Measurements from ENCODE around the gene CLNK.

Gene CLNK

GRCh38 chr4:10673817-10674369, 10.7 kb downstream of the CLNK start:
- Histone ChIP-seq H3K4me3 (ENCODE audit: severe bottlenecking) (no peak overlapping the region), H3K27ac (ENCODE audit: poor library complexity, severe bottlenecking) (no peak overlapping the region), H3K36me3 (ENCODE audit: low read depth) (no peaks in the 10 kb centered on the region), H3K9me3 (ENCODE audit: severe bottlenecking) (no peaks in the 10 kb centered on the region), H3K27me3 (ENCODE audit: insufficient read depth, poor library complexity, severe bottlenecking) (no peaks in the 10 kb centered on the region), H3K4me1 (ENCODE audit: insufficient read depth, poor library complexity, severe bottlenecking) (no peaks in the 10 kb centered on the region)
- ATAC-seq (ENCODE audit: low read depth) (no peak), DNase-seq (ENCODE audit: low spot score) (no peak)
- no peak for TF ChIP-seq CTCF (IDR thresholded peaks at IDR 0.05; ENCODE audit: poor library complexity, severe bottlenecking)

GRCh38 chr4:10672379-10672778, 12.2 kb downstream of the CLNK start:
- no peaks in the 10 kb centered on the region for H3K9me3 ChIP-seq (ENCODE audit: severe bottlenecking)
- H3K36me3 ChIP-seq (ENCODE audit: low read depth): no peaks in the 10 kb centered on the region
- DNase-seq (ENCODE audit: low spot score) (no peak), ATAC-seq (ENCODE audit: low read depth) (no peak)
- no peak overlapping the region for H3K27ac ChIP-seq (ENCODE audit: poor library complexity, severe bottlenecking)
- no peak overlapping the region for H3K4me3 ChIP-seq (ENCODE audit: severe bottlenecking)
- no peak for TF ChIP-seq CTCF (IDR thresholded peaks at IDR 0.05; ENCODE audit: poor library complexity, severe bottlenecking)
- no peaks in the 10 kb centered on the region for H3K27me3 ChIP-seq (ENCODE audit: insufficient read depth, poor library complexity, severe bottlenecking)
- no peaks in the 10 kb centered on the region for H3K4me1 ChIP-seq (ENCODE audit: insufficient read depth, poor library complexity, severe bottlenecking)

- no peaks in the 10 kb centered on the region for H3K9me3 ChIP-seq (ENCODE audit: severe bottlenecking)
- ATAC-seq (ENCODE audit: low read depth) (no peak), DNase-seq (ENCODE audit: low spot score) (no peak)
- no peak overlapping the region for H3K4me3 ChIP-seq (ENCODE audit: severe bottlenecking)
- no peak overlapping the region for H3K27ac ChIP-seq (ENCODE audit: poor library complexity, severe bottlenecking)
- H3K27me3 ChIP-seq (ENCODE audit: insufficient read depth, poor library complexity, severe bottlenecking): no peaks in the 10 kb centered on the region
- no peak for TF ChIP-seq CTCF (IDR thresholded peaks at IDR 0.05; ENCODE audit: poor library complexity, severe bottlenecking)
- H3K36me3 ChIP-seq (ENCODE audit: low read depth): no peaks in the 10 kb centered on the region
- no peaks in the 10 kb centered on the region for H3K4me1 ChIP-seq (ENCODE audit: insufficient read depth, poor library complexity, severe bottlenecking)
These were observed 12.8 kb downstream of the CLNK start for GRCh38 chr4:10671799-10672198.

GRCh38 chr4:10671366-10671765, 13.2 kb downstream of the CLNK start:
- Histone ChIP-seq H3K4me1 (ENCODE audit: insufficient read depth, poor library complexity, severe bottlenecking) (no peaks in the 10 kb centered on the region), H3K4me3 (ENCODE audit: severe bottlenecking) (no peak overlapping the region), H3K27ac (ENCODE audit: poor library complexity, severe bottlenecking) (no peak overlapping the region), H3K27me3 (ENCODE audit: insufficient read depth, poor library complexity, severe bottlenecking) (no peaks in the 10 kb centered on the region), H3K9me3 (ENCODE audit: severe bottlenecking) (no peaks in the 10 kb centered on the region), H3K36me3 (ENCODE audit: low read depth) (no peaks in the 10 kb centered on the region)
- no peak for ATAC-seq (ENCODE audit: low read depth)
- DNase-seq (ENCODE audit: low spot score): no peak
- TF ChIP-seq CTCF (IDR thresholded peaks at IDR 0.05; ENCODE audit: poor library complexity, severe bottlenecking): no peak

- no peak for DNase-seq (ENCODE audit: low spot score)
- Histone ChIP-seq H3K9me3 (ENCODE audit: severe bottlenecking) (no peaks in the 10 kb centered on the region), H3K4me1 (ENCODE audit: insufficient read depth, poor library complexity, severe bottlenecking) (no peaks in the 10 kb centered on the region), H3K27ac (ENCODE audit: poor library complexity, severe bottlenecking) (no peak overlapping the region), H3K4me3 (ENCODE audit: severe bottlenecking) (no peak overlapping the region), H3K36me3 (ENCODE audit: low read depth) (no peaks in the 10 kb centered on the region), H3K27me3 (ENCODE audit: insufficient read depth, poor library complexity, severe bottlenecking) (no peaks in the 10 kb centered on the region)
- TF ChIP-seq CTCF (IDR thresholded peaks at IDR 0.05; ENCODE audit: poor library complexity, severe bottlenecking): no peak
- ATAC-seq (ENCODE audit: low read depth): no peak
These were observed 14.2 kb downstream of the CLNK start for GRCh38 chr4:10670321-10670720.

Data from RWPE2 (cell line).